CMK (cell line): Measurements from ENCODE around the gene PCDH9.

Experiments used
- DNase-seq: peaks from one replicate; pipeline ENCODE4 v3.0.0-alpha.2; 2010; ENCODE audit warnings: low read depth

The PCDH9 gene

DNA sequence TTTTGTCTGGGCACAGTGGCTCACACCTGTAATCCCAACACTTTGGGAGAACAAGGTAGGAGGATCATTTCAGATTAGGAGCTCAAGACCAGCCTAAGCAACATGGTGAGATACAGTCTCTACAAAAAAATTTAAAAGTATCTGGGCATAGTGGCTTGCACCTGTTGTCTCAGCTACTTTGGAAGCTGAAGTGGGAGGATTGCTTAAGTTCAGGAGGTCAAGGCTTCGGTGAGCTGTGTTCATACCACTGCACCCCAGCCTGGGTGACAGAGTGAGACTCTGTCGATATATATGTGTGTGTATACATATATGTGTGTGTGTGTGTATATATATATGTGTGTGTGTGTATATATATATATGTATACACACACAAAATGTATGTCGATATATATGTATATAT is 833.0 kb downstream of the PCDH9 start:
- DNase-seq = no peak

GRCh38 chr13:66391322-66391721 is 838.8 kb downstream of the PCDH9 start:
- no peak for DNase-seq

DNA sequence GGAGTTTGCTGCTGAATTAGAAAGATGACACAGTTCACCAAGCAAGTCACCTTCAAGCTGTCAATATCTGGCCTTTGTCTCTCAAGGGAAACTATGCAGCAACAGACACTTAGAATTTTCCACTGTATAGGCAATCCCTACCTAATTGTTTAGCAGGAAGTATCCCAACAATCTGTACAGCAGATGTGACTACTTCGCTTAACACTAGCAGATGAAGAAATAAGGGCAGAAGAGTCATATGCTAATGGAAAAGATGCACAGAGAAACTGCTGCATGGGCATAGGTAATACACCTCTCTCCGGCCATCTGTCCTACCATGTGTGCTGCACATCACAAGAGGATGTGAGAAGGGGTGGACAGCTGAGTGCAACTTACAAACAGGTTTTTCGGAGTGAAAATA is 851.2 kb downstream of the PCDH9 start:
- DNase-seq = no peak

DNA sequence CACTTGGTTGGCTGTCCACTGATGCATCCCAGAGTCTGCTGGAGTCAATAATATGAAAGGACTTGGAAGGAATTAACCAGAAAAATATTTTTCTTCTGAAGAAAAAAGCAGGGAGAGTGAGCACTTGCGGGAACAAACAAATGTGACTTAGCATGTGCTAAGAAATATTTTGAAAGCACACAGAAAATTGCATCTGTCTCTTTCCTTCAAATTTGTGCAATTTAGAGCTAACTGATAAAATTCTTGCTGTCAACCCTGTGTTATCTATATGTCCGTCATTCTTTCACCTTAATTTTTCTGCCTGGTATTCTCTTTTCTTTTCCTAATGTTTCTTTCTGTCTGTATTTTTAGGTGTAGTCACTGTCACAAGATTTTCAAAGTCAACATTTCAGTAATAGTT is 852.6 kb downstream of the PCDH9 start:
- no peak for DNase-seq

DNA sequence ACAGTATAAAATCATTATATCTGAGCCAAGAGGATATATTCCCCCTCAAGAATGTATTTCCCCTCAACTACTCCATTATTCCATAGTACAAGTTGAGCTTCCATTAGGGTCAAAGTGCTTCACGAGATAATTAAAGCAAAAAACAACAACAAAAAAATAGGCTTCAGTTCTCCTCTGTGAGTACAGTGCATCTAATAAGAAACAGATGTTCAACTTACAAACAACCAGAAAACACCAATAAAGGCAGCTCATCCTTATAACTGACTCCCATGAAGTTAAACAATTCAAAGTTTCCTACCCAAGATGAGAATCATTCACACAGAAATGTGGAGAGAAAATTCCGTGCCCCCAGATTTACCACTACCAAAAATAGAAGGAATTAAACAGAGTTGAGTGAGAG is 854.4 kb downstream of the PCDH9 start:
- DNase-seq = no peak

GRCh38 chr13:66369666-66370065 is 860.5 kb downstream of the PCDH9 start:
- DNase-seq = no peak

GRCh38 chr13:66367356-66367755 is 862.8 kb downstream of the PCDH9 start:
- no peak for DNase-seq

GRCh38 chr13:66365101-66365500 is 865.0 kb downstream of the PCDH9 start:
- DNase-seq = no peak

DNA sequence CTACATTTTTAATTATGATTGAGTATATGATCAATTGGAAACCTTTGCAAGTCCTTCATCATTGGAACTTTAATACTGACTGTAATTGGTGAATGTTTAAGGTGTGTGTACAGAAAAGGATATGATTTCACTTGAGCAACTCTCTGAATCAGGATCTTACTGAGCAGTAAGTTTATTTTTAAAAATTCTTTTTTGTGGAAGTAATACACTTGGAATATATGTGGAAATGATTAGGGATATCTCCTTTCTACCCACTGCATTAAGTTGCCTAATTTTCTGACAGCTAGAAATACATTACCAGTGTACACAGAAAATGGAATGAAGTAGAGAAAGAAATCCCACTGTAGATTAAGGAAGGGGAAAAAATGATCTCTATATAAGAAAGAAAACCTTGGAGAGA is 865.8 kb downstream of the PCDH9 start:
- DNase-seq = no peak

GRCh38 chr13:66362485-66362884 is 867.7 kb downstream of the PCDH9 start:
- no peak for DNase-seq

GRCh38 chr13:66359910-66360552 is 870.1 kb downstream of the PCDH9 start:
- no peak for DNase-seq

DNA sequence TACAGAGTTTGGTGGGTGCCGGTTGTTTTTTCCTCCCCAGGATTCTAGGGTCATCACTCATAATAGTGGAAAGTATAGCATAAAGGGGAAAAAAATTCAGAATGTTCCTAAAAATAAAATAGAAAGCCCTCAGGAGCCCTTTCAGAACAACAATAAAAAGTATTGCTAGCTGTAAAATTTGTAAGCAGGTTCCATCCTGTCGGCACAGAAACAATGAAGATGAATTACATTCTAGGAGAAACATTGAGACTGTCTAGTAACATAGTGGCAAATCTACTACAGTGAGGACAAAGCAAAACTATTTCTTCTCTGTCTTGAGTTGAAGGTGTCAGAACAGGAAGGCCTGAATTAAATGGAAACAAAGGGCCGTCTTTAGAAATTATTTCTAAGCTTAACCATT is 870.7 kb downstream of the PCDH9 start:
- no peak for DNase-seq

DNA sequence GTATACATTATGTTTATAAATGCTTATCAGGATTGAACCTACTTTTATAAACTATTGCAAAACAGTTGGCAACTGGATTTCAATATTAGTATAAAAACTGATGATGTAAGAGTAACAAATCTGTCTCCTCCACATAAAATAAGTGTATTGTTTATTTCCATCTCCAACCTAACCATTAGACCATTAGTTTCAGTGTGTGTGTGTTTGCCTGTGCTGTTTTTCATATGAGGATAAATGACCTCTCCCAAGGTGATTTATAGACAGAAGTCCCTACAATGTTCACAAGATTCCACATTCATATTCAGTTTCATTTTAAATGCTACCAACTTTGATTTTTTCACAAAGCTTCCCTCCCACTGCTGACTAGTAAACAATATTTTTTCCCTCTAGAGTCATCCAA is 871.6 kb downstream of the PCDH9 start:
- no peak for DNase-seq

GRCh38 chr13:66357463-66357862 is 872.7 kb downstream of the PCDH9 start:
- DNase-seq = no peak

DNA sequence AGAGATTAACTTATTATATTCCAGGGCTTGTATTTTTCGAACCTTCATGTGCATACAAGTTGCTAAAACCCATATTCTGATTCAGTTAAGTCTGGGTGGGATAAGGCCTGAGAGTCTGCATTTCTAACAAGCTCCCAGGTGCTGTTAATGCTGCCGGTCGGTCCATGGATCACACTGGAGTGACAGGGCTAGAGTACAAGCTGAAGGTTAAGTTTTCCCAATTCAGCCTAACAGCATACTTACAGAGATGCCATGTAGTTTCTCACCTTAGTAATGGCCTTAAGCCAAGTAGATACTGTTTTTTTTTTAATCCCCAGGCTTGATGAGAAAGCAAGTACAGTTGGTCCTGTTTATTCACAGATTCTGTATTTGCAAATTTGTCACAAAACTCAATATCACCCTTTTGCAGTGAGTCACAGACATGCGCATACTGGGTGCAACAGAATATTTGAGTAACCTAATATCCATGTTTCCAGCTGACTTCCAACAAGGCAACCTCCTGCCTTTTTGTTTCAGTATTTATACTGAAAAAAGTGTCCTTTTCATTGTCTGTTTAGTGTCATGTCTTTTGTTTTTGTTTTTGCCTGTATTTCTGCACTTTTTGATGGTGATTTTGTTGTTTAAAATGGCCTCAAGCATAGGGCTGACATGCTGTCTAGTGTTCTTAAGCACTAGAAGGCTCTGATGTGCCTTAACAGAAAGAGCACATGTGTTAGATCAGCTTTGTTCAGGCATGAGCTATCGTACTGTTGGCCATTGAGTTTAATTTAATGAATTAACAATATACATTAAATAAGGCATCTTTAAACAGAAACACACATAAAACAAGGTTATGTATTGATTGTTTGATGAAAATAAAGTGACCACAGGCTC is 875.0 kb downstream of the PCDH9 start:
- DNase-seq = no peak

DNA sequence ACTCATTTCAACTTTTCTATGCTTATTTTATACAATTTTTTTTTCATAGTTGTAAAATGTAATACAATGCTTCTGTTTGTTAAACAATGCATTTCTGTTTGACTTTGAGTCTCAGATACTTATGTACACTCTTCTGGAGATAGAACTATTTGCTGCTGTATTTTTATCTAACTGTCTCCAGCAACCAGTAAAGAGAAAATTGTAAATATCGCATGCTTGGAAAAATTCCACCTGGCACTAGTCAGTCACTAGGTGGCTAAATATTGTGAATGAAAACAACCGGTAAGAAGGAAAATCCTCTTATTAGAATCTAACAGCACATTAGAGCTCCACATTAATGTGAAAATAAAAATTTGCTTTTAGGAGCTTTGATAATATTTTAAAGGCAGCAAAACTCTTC is 876.5 kb downstream of the PCDH9 start:
- DNase-seq = no peak

GRCh38 chr13:66349966-66350365 is 880.2 kb downstream of the PCDH9 start:
- DNase-seq = no peak

GRCh38 chr13:66348745-66349690 is 881.1 kb downstream of the PCDH9 start:
- no peak for DNase-seq

- no peak for DNase-seq
These were observed 882.5 kb downstream of the PCDH9 start for GRCh38 chr13:66347486-66348117.

DNA sequence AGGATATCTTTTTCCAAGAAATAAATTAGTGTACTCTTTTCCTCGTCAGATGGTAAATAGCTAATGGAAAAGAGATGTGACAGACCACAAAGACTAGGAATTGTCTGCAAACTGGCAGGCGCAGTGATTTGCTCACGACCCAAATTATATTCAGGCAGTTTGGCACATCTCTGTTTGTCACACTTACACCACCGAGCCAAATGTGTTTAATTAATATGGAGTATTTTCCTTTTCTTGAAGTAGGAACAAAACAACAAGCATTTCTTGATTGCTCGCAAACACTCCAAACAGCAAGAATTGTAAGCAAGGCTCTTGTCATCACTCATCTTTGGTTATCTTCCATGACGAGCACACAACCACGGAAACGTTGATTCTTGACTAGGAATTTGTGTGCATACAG is 884.2 kb downstream of the PCDH9 start:
- DNase-seq = no peak

- DNase-seq = no peak
These were observed 884.7 kb downstream of the PCDH9 start for GRCh38 chr13:66345518-66345810.

DNA sequence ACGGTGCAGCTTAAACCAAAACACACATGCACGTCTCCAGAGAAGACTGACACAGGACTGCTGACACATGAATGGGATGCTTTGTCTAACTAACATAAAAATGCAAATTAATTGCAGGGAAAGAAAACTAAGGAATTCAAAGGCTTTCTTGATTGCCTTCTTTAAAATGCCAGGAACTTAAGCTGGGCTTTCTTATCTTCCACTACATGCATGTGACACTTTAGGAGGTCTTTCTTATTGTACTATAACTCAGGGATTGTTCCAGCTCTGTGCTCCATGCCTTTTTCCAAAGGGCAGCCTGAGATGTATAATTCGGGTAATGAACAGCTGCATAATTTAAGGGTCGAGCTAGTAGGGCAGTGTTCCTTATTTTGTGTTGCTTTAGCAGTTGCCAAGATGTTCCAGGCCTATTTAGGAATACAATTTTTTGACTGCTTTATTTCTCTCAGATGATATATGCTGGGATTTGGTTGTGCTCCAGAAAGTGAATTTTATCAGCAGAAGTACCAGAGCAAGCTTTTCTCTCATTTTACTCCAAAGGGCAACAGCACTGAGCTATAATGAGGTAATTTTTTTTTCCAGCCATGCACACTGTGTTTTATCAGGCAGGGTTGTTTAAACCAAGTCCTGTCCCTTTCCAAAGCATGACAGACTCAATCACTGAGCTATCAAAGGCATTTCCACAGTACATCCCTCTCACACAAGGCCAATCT is 885.2 kb downstream of the PCDH9 start:
- no peak for DNase-seq
